ENCODE results near the gene HOXB7.

HOXB7 gene

GRCh38 chr17:48571826-48572417 lies 38.9 kb downstream of the HOXB7 start:
- no peak for DNase-seq
- in situ Hi-C loops (cut with MboI; ENCODE audit: low pct_unique_long_range_greater_than_20kb, low sequenced_read_pairs), result no loop called here

- no peak for DNase-seq
- in situ Hi-C loops (cut with MboI; ENCODE audit: low pct_unique_long_range_greater_than_20kb, low sequenced_read_pairs), result no loop called here
These were observed 39.6 kb downstream of the HOXB7 start for GRCh38 chr17:48571024-48571818.

- in situ Hi-C loops (cut with MboI; ENCODE audit: low pct_unique_long_range_greater_than_20kb, low sequenced_read_pairs), result no loop called here
- no peak for DNase-seq
These were observed 40.3 kb downstream of the HOXB7 start for GRCh38 chr17:48570325-48571023.

- in situ Hi-C loops (cut with MboI; ENCODE audit: low pct_unique_long_range_greater_than_20kb, low sequenced_read_pairs), result no loop called here
- no peak for DNase-seq
These were observed 41.0 kb downstream of the HOXB7 start for GRCh38 chr17:48569674-48570324.

GRCh38 chr17:48569240-48569582 lies 41.6 kb downstream of the HOXB7 start:
- no peak for DNase-seq
- in situ Hi-C loops (cut with MboI; ENCODE audit: low pct_unique_long_range_greater_than_20kb, low sequenced_read_pairs), result no loop called here

GRCh38 chr17:48568499-48569239 lies 42.1 kb downstream of the HOXB7 start:
- in situ Hi-C loops (cut with MboI; ENCODE audit: low pct_unique_long_range_greater_than_20kb, low sequenced_read_pairs), result no loop called here
- no peak for DNase-seq

GRCh38 chr17:48567646-48568354 lies 43.0 kb downstream of the HOXB7 start:
- DNase-seq, result no peak
- in situ Hi-C loops (cut with MboI; ENCODE audit: low pct_unique_long_range_greater_than_20kb, low sequenced_read_pairs), result no loop called here

- in situ Hi-C loops (cut with MboI; ENCODE audit: low pct_unique_long_range_greater_than_20kb, low sequenced_read_pairs), result no loop called here
- DNase-seq, result no peak
These were observed 43.6 kb downstream of the HOXB7 start for GRCh38 chr17:48567209-48567608.

GRCh38 chr17:48566717-48567116 lies 44.1 kb downstream of the HOXB7 start:
- in situ Hi-C loops (cut with MboI; ENCODE audit: low pct_unique_long_range_greater_than_20kb, low sequenced_read_pairs), result no loop called here
- DNase-seq, result no peak

GRCh38 chr17:48565925-48566710 lies 44.7 kb downstream of the HOXB7 start:
- no peak for DNase-seq
- in situ Hi-C loops (cut with MboI; ENCODE audit: low pct_unique_long_range_greater_than_20kb, low sequenced_read_pairs), result no loop called here

- in situ Hi-C loops (cut with MboI; ENCODE audit: low pct_unique_long_range_greater_than_20kb, low sequenced_read_pairs), result no loop called here
- no peak for DNase-seq
These were observed 45.7 kb downstream of the HOXB7 start for GRCh38 chr17:48565022-48565554.

GRCh38 chr17:48564188-48565021 lies 46.4 kb downstream of the HOXB7 start:
- DNase-seq, result no peak

GRCh38 chr17:48563867-48564187 lies 47.0 kb downstream of the HOXB7 start:
- DNase-seq, result no peak
- in situ Hi-C loops (cut with MboI; ENCODE audit: low pct_unique_long_range_greater_than_20kb, low sequenced_read_pairs), result no loop called here

More at GRCh38 chr17:48564188-48565021, 46.4 kb downstream of the HOXB7 start:
- in situ Hi-C loops (cut with MboI; ENCODE audit: low pct_unique_long_range_greater_than_20kb, low sequenced_read_pairs), result no loop called here

- no peak for DNase-seq
- in situ Hi-C loops (cut with MboI; ENCODE audit: low pct_unique_long_range_greater_than_20kb, low sequenced_read_pairs), result no loop called here
These were observed 47.4 kb downstream of the HOXB7 start for GRCh38 chr17:48563385-48563838.

GRCh38 chr17:48562934-48563333 lies 47.9 kb downstream of the HOXB7 start:
- no peak for DNase-seq
- in situ Hi-C loops (cut with MboI; ENCODE audit: low pct_unique_long_range_greater_than_20kb, low sequenced_read_pairs), result no loop called here

GRCh38 chr17:48561884-48562810 lies 48.7 kb downstream of the HOXB7 start:
- in situ Hi-C loops (cut with MboI; ENCODE audit: low pct_unique_long_range_greater_than_20kb, low sequenced_read_pairs), result no loop called here
- no peak for DNase-seq

Data from KBM-7 (cell line).